NCI-H128 (cell line): ENCODE data around the gene NHLH2.

Source experiments
- DNase-seq: peaks from one replicate; lab custom pipeline; 2025; ENCODE audit not compliant: unreplicated experiment; lab: John Stamatoyannopoulos, UW

The NHLH2 gene

GRCh38 chr1:115840605-115841460 lies at the start of gene NHLH2:
TSS of gene NHLH2 (minus strand) at chr1:115841126. CDS start at chr1:115838372, 2,754 bp downstream.
- no peak for DNase-seq

- no peak for DNase-seq
Observed at GRCh38 chr1:115890580-115890979, 49.7 kb upstream of the NHLH2 start.

GRCh38 chr1:115888976-115889375 lies 48.0 kb upstream of the NHLH2 start:
- no peak for DNase-seq

GRCh38 chr1:115882913-115883902 lies 42.3 kb upstream of the NHLH2 start:
- no peak for DNase-seq

GRCh38 chr1:115880981-115881672 lies 40.2 kb upstream of the NHLH2 start:
- DNase-seq, result no peak

GRCh38 chr1:115879977-115880376 lies 39.1 kb upstream of the NHLH2 start:
- no peak for DNase-seq

GRCh38 chr1:115877511-115877910 lies 36.6 kb upstream of the NHLH2 start:
- no peak for DNase-seq

GRCh38 chr1:115874904-115875303 lies 34.0 kb upstream of the NHLH2 start:
- DNase-seq, result no peak

GRCh38 chr1:115874497-115874896 lies 33.6 kb upstream of the NHLH2 start:
- no peak for DNase-seq

- no peak for DNase-seq
Observed at GRCh38 chr1:115873184-115873583, 32.3 kb upstream of the NHLH2 start.

- DNase-seq, result no peak
Observed at GRCh38 chr1:115869064-115869463, 28.1 kb upstream of the NHLH2 start.

GRCh38 chr1:115867216-115867615 lies 26.3 kb upstream of the NHLH2 start:
- DNase-seq, result no peak

- DNase-seq, result no peak
Observed at GRCh38 chr1:115865704-115866380, 24.9 kb upstream of the NHLH2 start.

- DNase-seq, result no peak
Observed at GRCh38 chr1:115862403-115862802, 21.5 kb upstream of the NHLH2 start.

GRCh38 chr1:115854005-115854404 lies 13.1 kb upstream of the NHLH2 start:
- no peak for DNase-seq

GRCh38 chr1:115850937-115851336 lies 10.0 kb upstream of the NHLH2 start:
- DNase-seq, result no peak

GRCh38 chr1:115847787-115848186 lies 6.9 kb upstream of the NHLH2 start:
- no peak for DNase-seq

- DNase-seq, result no peak
Observed at GRCh38 chr1:115842948-115843347, 2.0 kb upstream of the NHLH2 start.

GRCh38 chr1:115839679-115840237 lies 1.2 kb downstream of the NHLH2 start:
- no peak for DNase-seq

GRCh38 chr1:115839029-115839678 lies 1.8 kb downstream of the NHLH2 start:
- DNase-seq, result no peak
